ENCODE measurements around the gene DUXA.
"Not testable (repeated sequence)": the region's sequence is repeated elsewhere in the genome, so short reads cannot be mapped to it uniquely, and the experiment has no call there.

Gene DUXA

GRCh38 chr19:57167385-57167784, at the start of gene DUXA:
Gene DUXA, minus strand, starts transcription at chr19:57167485. Its CDS starts 42 bp downstream, at chr19:57167443.
- no peak for DNase-seq (ENCODE audit: low read depth)

- no peak for DNase-seq (ENCODE audit: low read depth)
Observed at GRCh38 chr19:57212109-57212508, 44.8 kb upstream of the DUXA start.

- DNase-seq (ENCODE audit: low read depth) = no peak
Observed at GRCh38 chr19:57210381-57210780, 43.1 kb upstream of the DUXA start.

GRCh38 chr19:57202160-57202559, 34.9 kb upstream of the DUXA start:
- DNase-seq (ENCODE audit: low read depth) = no peak

DNA sequence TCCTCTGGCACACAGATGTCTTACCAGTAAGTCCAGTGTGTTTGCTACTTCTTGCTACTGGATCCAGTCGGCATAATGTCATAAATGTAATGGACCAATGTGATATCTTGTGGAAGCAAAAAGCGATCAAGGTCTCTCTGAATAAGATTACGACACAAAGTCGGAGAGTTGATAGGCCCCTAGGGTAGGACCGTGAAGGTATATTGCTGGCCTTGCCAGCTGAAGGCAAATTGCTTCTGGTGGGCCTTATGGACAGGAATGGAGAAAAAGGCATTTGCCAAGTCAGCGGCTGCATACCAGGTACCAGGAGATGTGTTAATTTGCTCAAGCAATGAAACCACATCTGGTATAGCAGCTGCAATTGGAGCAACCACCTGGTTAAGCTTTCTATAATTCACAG, 30.6 kb upstream of the DUXA start:
- not testable (repeated sequence) for DNase-seq (ENCODE audit: low read depth)

DNA sequence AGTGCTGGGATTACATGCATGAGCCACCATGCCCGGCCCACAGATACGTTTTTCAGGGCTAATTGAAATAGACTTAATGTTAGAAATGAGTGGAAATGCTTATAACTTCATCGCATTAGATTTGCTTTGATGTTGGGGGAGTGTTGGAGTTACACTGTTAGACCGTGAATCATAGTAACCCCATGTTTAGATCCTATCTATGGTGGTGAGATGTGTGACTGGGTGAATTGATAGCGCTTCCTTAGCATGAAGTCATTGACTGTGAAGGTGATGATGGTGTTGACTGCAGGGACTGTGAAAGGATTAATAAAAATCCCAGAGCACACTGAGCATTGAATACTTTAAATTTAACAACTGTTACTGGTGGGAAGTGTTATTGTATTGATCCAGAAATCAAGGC, 25.7 kb upstream of the DUXA start:
- no peak for DNase-seq (ENCODE audit: low read depth)

- DNase-seq (ENCODE audit: low read depth) = no peak
Observed at GRCh38 chr19:57192077-57192420, 24.8 kb upstream of the DUXA start.

DNA sequence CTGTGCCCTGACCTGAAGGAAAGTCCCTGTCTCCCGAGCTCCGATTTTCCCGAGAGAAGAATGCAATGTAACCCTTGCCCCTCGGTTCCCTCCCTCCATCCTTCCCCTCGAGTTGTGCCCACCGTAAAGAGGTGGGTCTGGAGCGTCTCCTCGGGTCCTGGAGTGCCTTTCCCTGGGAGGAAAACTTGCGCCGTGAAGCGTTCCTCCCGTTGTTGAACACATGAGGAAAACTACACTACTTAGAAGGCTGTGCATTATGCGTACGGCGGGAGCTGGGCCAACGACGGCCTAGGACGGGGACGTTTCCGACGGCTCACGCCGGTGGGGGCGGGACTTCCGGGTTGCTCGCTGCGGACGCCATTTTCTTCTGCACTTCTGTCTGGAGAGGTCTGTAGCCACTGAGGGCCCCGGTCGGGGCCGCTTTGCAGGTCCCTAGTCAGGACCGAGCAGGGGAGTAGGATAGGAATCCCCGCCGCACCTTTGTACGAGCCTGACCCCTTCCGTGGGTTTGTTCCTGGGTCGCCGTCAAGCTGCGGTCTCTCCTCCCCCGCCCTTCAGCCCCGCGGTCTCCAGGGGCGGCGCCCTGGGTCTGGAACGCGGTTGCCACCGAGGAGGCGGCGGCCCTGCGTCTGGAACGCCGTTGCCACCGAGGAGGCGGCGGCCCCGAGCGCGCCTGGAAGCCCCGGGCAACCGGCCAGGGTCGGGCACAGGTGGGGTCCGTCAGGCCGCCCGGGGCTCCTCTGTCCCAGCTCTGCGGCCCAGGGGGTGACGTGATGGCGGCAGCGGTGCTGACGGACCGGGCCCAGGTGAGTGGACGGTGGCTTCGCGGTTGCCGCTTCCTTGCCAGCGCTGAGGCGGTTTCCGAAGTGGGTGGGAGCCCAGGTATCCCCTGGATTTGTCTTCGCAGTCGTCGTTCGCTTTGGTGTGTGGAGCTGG, 24.1 kb upstream of the DUXA start, which contains the start of gene ZNF264:
TSS of gene ZNF264 (plus strand) at position 360 of the 936 bp plus-strand sequence. CDS start at position 774, 414 bp downstream.
- peak; percentile 71 for DNase-seq (ENCODE audit: low read depth)

DNA sequence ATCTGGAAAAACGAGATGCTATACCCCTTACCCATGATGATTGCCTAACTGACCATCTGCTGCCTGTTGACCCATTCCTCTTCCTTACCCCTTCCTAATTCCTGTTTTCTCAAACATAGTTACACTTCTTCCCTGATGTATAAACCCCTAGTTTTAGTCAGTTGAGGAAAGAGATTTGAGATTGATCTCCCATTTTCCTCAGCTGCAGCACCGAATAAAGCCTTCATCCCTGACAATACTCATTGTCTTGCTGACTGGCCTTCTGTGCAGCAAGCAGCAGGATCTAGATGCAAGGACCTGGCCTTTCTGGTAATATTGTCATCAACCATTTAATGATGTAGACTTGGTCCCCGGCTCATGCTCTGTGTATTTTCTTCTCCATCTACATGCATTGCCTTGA, 23.0 kb upstream of the DUXA start:
- no peak for DNase-seq (ENCODE audit: low read depth)

DNA sequence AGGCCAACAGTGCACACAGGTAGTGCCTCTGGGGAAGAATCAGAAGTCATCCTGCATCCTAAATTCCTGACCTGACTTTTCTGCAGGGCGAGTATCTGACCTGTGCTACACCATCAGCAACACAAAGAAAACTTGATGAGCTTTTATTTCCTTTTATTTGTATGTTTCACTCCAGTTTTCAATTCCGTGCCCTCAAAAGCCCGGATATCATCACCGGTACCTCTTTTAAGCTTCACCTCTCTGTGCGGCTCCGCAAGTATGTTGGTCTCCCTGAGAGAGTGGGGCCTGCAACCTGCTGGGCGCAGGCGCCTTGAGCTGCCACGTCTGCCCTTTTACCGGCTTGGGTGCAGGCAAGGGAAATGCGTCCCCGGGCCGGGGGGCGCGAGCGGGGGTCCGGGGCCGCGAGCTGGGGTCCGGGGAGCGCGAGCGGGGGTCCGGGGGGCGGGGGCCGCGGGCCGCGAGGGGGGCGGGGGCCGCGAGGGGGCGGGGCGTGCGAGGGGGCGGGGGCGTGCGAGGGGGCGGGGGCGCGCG, 4.3 kb upstream of the DUXA start:
- no peak for DNase-seq (ENCODE audit: low read depth)

DNA sequence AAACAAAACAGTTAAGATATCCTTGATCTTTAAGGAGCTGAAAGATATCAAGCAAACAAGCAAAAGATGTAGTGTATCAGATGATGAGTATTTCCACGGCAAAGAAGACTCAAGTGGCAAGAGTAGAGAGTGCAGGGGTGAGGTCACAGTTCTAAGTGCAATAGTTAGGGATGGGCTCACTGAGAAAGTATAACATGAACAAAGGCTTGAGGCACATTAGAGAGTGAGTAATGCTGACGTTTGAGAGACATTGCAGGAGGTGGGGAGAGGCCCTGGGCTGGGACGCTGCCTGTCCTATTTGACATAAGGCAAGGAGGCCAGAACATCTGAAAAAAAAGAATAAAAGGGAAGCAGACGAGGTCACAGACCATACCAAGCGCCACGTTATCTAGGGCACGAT, 1.4 kb downstream of the DUXA start:
- DNase-seq (ENCODE audit: low read depth) = no peak

DNA sequence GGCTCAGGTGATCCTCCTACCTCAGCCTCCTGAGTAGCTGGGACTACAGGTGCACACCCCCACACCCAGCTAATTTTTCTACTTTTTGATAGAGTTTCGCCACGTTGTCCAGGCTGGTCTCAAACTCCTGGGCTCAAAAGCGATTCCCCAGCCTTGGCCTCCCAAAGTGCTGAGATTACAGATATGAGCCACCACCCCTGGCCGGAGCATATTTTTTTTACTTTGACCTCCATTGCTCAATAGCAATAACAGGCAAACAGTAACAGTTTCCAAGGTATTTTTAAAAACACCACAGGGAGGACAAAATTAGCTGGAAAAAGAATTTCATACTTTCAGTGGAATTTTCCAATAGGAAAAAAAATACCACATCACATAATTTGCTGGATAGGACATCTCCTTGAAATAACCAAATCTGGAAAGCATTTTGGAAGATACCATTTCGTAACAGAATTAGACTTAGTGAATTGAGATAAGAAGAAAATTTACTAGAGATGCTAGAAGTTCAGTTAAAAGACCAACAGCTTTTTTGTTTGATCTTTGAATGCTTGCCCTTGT, 5.2 kb downstream of the DUXA start:
- DNase-seq (ENCODE audit: low read depth) = no peak

- no peak for DNase-seq (ENCODE audit: low read depth)
Observed at GRCh38 chr19:57152921-57153320, 14.4 kb downstream of the DUXA start.

DNA sequence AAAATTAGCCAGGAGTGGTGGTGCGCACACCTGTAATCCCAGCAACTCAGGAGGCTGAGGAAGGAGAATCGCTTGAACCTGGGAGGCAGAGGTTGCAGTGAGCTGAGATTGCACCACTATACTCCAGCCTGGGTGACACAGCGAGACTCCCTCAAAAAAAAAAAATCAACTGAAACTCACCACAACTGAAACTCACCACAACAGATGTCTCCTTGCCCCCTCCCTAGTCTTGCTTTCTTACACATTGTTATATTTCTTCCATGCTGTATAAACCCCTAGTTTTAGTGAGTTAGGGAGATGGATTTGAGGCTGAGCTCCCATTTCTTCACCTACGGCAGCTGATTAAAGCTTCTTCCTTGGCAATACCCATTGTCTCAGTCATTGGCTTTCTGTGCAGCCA, 25.6 kb downstream of the DUXA start:
- no peak for DNase-seq (ENCODE audit: low read depth)

GRCh38 chr19:57135797-57136196, 31.5 kb downstream of the DUXA start:
- DNase-seq (ENCODE audit: low read depth) = no peak

DNA sequence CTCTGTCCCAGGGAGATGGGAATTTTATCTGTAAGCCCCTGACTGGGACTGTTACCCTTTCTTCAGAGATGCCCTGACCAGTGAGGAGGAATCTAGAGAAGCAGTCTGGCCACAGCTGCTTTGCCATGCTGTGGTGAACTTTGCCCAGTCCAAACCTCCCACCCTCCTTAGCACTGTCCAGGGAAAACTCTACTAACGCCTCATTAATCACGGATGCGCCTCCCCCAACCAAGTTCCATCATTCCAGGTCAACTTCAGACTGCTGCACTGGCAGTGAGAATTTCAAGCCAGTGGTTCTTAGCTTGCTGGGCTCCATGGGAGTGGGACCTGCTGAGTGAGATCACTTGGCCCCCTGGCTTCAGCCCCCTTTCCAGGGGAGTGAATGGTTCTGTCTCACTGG, 39.9 kb downstream of the DUXA start:
- not testable (repeated sequence) for DNase-seq (ENCODE audit: low read depth)

- DNase-seq (ENCODE audit: low read depth) = no peak
Observed at GRCh38 chr19:57123882-57124281, 43.4 kb downstream of the DUXA start.

- DNase-seq (ENCODE audit: low read depth) = no peak
Observed at GRCh38 chr19:57118848-57119247, 48.4 kb downstream of the DUXA start.

GRCh38 chr19:57113501-57113900, 53.8 kb downstream of the DUXA start:
- not testable (repeated sequence) for DNase-seq (ENCODE audit: low read depth)

- DNase-seq (ENCODE audit: low read depth) = no peak
Observed at GRCh38 chr19:57111329-57111644, 56.0 kb downstream of the DUXA start.

DNA sequence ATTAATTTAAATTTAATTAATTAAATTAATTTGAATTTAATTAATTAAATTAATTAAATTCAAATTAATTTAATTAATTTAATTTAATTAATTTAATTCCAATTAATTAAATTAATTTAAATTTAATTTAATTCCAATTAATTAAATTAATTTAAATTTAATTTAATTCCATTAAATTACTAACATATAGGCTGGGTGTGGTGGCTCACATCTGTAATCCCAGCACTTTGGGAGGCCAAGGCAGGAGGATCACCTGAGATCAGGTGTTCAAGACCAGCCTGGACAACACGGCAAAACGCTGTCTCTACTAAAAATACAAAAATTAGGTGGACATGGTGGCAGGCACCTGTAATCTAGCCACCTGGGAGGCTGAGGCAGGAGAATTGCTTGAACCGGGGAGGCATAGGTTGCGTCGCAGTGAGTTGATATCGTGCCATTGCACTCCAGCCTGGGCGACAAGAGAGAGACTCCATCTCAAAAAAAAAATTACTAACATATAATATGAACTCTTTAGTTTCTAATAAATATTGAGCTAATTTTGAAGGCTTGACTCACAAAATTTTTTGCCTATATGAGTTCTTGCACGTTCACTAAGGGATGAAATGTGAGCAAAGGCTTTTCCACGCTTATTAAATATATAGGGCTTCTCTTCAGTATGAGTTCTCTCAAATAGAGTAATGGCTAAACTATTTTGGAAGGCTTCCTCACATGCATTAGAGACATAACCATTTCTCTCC, 56.5 kb downstream of the DUXA start:
- DNase-seq (ENCODE audit: low read depth) = no peak

DNA sequence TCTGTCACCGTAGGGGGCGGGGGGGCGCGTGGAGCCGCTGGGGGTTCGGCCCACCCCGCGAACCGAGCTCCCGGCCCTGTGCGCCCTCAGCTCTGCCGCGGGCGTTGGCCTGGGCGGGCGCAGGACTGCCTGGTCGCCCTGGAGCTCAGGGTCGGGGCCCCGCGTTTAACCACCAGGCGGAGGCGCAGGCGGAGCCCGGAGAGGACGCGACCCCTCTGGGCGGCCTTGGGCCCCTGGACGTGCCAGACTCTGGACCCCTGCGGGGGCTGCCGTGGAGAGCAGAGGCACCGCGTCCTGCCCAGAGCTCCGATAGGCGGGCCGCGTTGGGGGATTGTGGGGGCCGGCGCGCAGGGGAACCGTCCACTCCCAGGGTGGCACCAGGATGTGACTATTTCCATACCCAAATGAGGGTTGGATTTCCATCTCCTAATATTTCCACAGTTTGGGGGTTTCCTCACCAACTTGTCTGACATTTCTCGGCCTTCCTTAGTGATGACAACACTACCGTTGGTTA, 60.5 kb downstream of the DUXA start:
- DNase-seq (ENCODE audit: low read depth) = no peak

Measured in GM04504 (cell line).